HepG2 (cell line): ENCODE data around the gene KAT6B.

ENCODE experiments used
- CBFB ChIP-seq: sonication (generic); formaldehyde crosslinking; IDR thresholded peaks from 2 replicates; pipeline ENCODE4 v1.4.0; 2020; ENCODE audit warnings: missing genetic modification reagents
- JARID2 ChIP-seq: sonication (generic); formaldehyde crosslinking; IDR thresholded peaks from 2 replicates; pipeline ENCODE4 v1.8.1; 2023; ENCODE audit warnings: missing genetic modification reagents, inconsistent platforms; ENCODE audit not compliant: insufficient replicate concordance
- POLR2A ChIP-seq, 2 experiments: IDR thresholded peaks; 2 replicates each; pipeline ENCODE4 v1.6.1; 2011; ENCODE audit warnings: low read depth in 2 of 2, low read length in 2 of 2, mild to moderate bottlenecking in 1 of 2, moderate library complexity in 1 of 2; ENCODE audit not compliant: insufficient read depth in 1 of 2
- POLR2G ChIP-seq: fragments of 200-400 bp; formaldehyde crosslinking; IDR thresholded peaks from 2 replicates; pipeline ENCODE4 v1.6.1; 2018; ENCODE audit warnings: mild to moderate bottlenecking, low read depth, low read length, moderate library complexity
- ZBTB21 ChIP-seq: sonication (generic); formaldehyde crosslinking; IDR thresholded peaks from 2 replicates; pipeline ENCODE4 v1.4.0; 2020; ENCODE audit warnings: missing genetic modification reagents
- ZNF770 ChIP-seq: sonication (generic); formaldehyde crosslinking; IDR thresholded peaks from 2 replicates; pipeline ENCODE4 v1.5.0; 2020; ENCODE audit warnings: mild to moderate bottlenecking, missing genetic modification reagents

DNA sequence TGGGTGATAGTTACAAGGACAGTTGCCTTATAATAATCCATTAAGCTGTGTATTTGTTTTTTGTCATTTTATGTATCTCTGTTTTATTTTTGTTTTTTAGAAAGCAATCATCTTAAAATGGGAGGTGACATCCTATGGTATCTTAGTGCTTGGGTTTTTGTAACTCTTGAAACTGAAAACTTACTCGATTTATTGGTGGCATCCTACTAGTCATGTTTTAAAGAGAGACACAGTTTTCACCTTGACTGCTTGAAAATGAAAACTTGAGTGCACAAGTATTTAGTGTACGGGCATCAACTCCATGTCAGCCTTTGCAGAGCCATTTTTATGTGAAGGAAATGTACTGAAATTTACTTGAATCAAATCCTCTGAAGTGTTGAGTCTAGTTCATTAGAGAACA lies 181.2 kb downstream of the KAT6B start:
- TF ChIP-seq POLR2G = no peak
- TF ChIP-seq CBFB = no peak
- TF ChIP-seq ZNF770 (CRISPR knock-in tag) = no peak
- TF ChIP-seq POLR2A (IDR thresholded peaks at IDR 0.05; ENCODE audit: insufficient read depth in 1 of 2, low read depth in 2 of 2, low read length in 2 of 2) = no peak
- TF ChIP-seq JARID2 = no peak
- TF ChIP-seq ZBTB21 (CRISPR knock-in tag) = no peak
